ENCODE data around the gene MAPKAP1.
"Not testable (repeated sequence)": the region's sequence is repeated elsewhere in the genome, so short reads cannot be mapped to it uniquely, and the experiment has no call there.

The MAPKAP1 gene

GRCh38 chr9:125404733-125405132, 302.3 kb downstream of the MAPKAP1 start:
- no peak for DNase-seq

GRCh38 chr9:125400725-125401716, 306.0 kb downstream of the MAPKAP1 start:
- DNase-seq: no peak

- DNase-seq: not testable (repeated sequence)
Measured at GRCh38 chr9:125400232-125400631, 306.8 kb downstream of the MAPKAP1 start.

GRCh38 chr9:125399666-125400065, 307.3 kb downstream of the MAPKAP1 start:
- DNase-seq: no peak

GRCh38 chr9:125399165-125399564, 307.8 kb downstream of the MAPKAP1 start:
- no peak for DNase-seq

GRCh38 chr9:125398243-125398642, 308.8 kb downstream of the MAPKAP1 start:
- DNase-seq: no peak

GRCh38 chr9:125397736-125398135, 309.3 kb downstream of the MAPKAP1 start:
- no peak for DNase-seq

GRCh38 chr9:125396799-125397198, 310.2 kb downstream of the MAPKAP1 start:
- no peak for DNase-seq

GRCh38 chr9:125393426-125393825, 313.6 kb downstream of the MAPKAP1 start:
- DNase-seq: no peak

GRCh38 chr9:125391704-125392103, 315.3 kb downstream of the MAPKAP1 start:
- no peak for DNase-seq

- DNase-seq: no peak
Measured at GRCh38 chr9:125388978-125389377, 318.0 kb downstream of the MAPKAP1 start.

- DNase-seq: no peak
Measured at GRCh38 chr9:125387861-125388524, 319.0 kb downstream of the MAPKAP1 start.

Data from NCI-H2029 treated with DMSO at 0.1 percent for 48 hours (cell line).